ENCODE data around the gene ARV1. TPM values are rescaled to one million over a fixed set of nuclear protein-coding genes. Genes with fewer than 3 reads are reported as not detected.

The ARV1 gene
- total RNA-seq: 10 to 100 TPM; 12.2 to 15.6 TPM

GRCh38 chr1:230978491-230979388 lies at the start of gene ARV1, which contains the start of gene TTC13:
ARV1 (plus strand) TSS chr1:230979094; CDS start chr1:230979106, 12 bp downstream.
TTC13 (minus strand) TSS chr1:230978861; CDS start chr1:230978830, 31 bp downstream.
- H3K27ac Mint-ChIP-seq: peak within 1 kb of the TSS; percentile 92
- H3K27me3 Mint-ChIP-seq: no peaks in the 10 kb centered on the region
- peak; percentile 99 to 100 for ATAC-seq
- peaks cover 31 to 32% of the 10 kb centered on the region in 2 donors for H3K4me1 Mint-ChIP-seq (ENCODE audit: low read depth in 2 of 2)
- peak within 1 kb of the TSS; percentile 94 for H3K4me3 Mint-ChIP-seq
- peak; percentile 99 for DNase-seq (ENCODE audit: low spot score)
- no peaks in the 10 kb centered on the region for H3K9me3 Mint-ChIP-seq
- H3K36me3 Mint-ChIP-seq: peaks cover 15% of the 10 kb centered on the region

- Mint-ChIP-seq H3K9me3 (no peaks in the 10 kb centered on the region), H3K4me3 (no peak overlapping the region), H3K4me1 (ENCODE audit: low read depth in 2 of 2) (peaks cover 8 to 16% of the 10 kb centered on the region in 2 donors), H3K36me3 (peaks cover 19% of the 10 kb centered on the region), H3K27ac (no peak overlapping the region), H3K27me3 (no peaks in the 10 kb centered on the region)
- ATAC-seq (no peak), DNase-seq (ENCODE audit: low spot score) (no peak)
These were observed 47.9 kb upstream of the ARV1 start for GRCh38 chr1:230930986-230931385.

- no peaks in the 10 kb centered on the region for H3K27me3 Mint-ChIP-seq
- no peak overlapping the region for H3K4me3 Mint-ChIP-seq
- H3K9me3 Mint-ChIP-seq: no peaks in the 10 kb centered on the region
- peaks cover 11 to 16% of the 10 kb centered on the region in 2 donors for H3K4me1 Mint-ChIP-seq (ENCODE audit: low read depth in 2 of 2)
- H3K36me3 Mint-ChIP-seq: no peaks in the 10 kb centered on the region
- DNase-seq (ENCODE audit: low spot score) (no peak), ATAC-seq (no peak)
- H3K27ac Mint-ChIP-seq: peak overlapping the region; percentile 4 to 23
These were observed 43.0 kb upstream of the ARV1 start for GRCh38 chr1:230935852-230936251.

DNA sequence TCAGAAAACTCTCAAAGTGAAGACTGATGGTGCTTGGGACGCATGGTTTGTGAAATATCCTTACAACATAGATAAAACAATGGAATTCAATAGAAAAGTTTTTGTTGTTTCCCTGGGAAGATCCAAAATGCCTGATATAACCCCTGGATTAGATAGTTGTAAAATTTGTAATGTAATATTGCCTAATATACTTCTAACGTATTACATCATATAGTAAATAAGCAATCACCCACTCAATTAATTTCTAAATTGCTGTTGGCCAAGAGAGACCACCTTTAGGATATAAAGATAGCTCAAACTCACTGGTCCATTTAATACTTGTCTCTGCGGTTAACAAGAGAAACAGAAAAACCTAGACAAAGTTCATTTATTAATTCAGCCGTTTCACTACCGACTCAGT lies 42.4 kb upstream of the ARV1 start:
- no peak for ATAC-seq
- DNase-seq (ENCODE audit: low spot score): no peak
- Mint-ChIP-seq H3K27ac (no peak overlapping the region), H3K4me3 (no peak overlapping the region), H3K36me3 (no peaks in the 10 kb centered on the region), H3K27me3 (no peaks in the 10 kb centered on the region), H3K9me3 (no peaks in the 10 kb centered on the region), H3K4me1 (ENCODE audit: low read depth in 2 of 2) (peaks cover 11 to 16% of the 10 kb centered on the region in 2 donors)

GRCh38 chr1:230937371-230937770 lies 41.5 kb upstream of the ARV1 start:
- Mint-ChIP-seq H3K4me3 (no peak overlapping the region), H3K27ac (peak overlapping the region in 1 of 2 donors; percentile 17), H3K27me3 (no peaks in the 10 kb centered on the region), H3K4me1 (ENCODE audit: low read depth in 2 of 2) (peaks cover 11 to 16% of the 10 kb centered on the region in 2 donors), H3K36me3 (no peaks in the 10 kb centered on the region), H3K9me3 (no peaks in the 10 kb centered on the region)
- no peak for ATAC-seq
- no peak for DNase-seq (ENCODE audit: low spot score)

DNA sequence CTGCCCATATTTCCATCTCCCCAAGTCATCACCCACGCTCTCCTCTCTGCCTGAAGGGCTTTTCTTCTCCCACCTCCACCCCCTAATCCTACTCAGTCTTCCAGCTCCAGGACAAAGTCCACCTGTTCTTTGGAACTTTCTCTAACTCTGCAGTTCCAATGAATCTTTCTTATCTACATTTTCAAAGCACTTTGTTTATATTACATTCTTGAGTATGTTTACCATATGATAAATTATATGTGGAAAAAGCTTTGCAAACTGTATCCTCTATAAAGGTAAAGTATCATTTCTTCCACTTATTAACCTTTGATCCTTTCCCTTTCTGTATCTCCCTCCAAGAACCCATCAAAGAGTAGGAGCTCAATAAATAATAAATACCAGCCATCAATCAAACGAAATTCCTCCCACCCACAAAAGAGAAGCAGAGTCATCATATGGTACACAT lies 39.9 kb upstream of the ARV1 start:
- H3K4me1 Mint-ChIP-seq (ENCODE audit: low read depth in 2 of 2): peaks cover 14 to 21% of the 10 kb centered on the region in 2 donors
- no peaks in the 10 kb centered on the region for H3K27me3 Mint-ChIP-seq
- H3K9me3 Mint-ChIP-seq: no peaks in the 10 kb centered on the region
- no peak overlapping the region for H3K4me3 Mint-ChIP-seq
- DNase-seq (ENCODE audit: low spot score) (no peak), ATAC-seq (no peak)
- H3K36me3 Mint-ChIP-seq: no peaks in the 10 kb centered on the region
- H3K27ac Mint-ChIP-seq: peak overlapping the region; percentile 4 to 5

GRCh38 chr1:230939806-230940489 lies 38.9 kb upstream of the ARV1 start:
- no peak for DNase-seq (ENCODE audit: low spot score)
- Mint-ChIP-seq H3K4me3 (no peak overlapping the region), H3K27ac (no peak overlapping the region), H3K27me3 (no peaks in the 10 kb centered on the region), H3K36me3 (no peaks in the 10 kb centered on the region), H3K4me1 (ENCODE audit: low read depth in 2 of 2) (peaks cover 10 to 14% of the 10 kb centered on the region in 2 donors), H3K9me3 (no peaks in the 10 kb centered on the region)
- ATAC-seq: no peak

DNA sequence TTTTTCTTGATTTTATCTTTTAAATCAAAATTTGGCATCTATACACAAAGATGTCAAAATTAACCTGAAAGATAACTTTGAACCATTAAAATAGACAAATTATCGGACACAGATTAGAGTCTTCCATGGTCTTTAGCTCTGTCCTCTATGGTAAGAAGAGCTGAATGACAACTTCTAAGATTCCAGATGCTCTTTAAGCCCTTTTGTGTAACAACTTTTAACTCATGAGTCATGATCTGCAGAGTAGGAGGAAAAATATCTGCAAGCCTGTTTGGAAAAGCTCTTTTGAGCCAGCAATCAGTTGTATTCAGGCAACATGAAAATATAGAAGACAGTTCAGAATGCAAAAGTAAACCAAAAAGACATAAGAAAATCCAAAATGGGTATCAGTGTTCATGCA lies 38.0 kb upstream of the ARV1 start:
- DNase-seq (ENCODE audit: low spot score) (no peak), ATAC-seq (no peak)
- H3K27me3 Mint-ChIP-seq: no peaks in the 10 kb centered on the region
- H3K27ac Mint-ChIP-seq: no peak overlapping the region
- no peak overlapping the region for H3K4me3 Mint-ChIP-seq
- H3K4me1 Mint-ChIP-seq (ENCODE audit: low read depth in 2 of 2): peaks cover 5 to 6% of the 10 kb centered on the region in 2 donors
- H3K9me3 Mint-ChIP-seq: no peaks in the 10 kb centered on the region
- H3K36me3 Mint-ChIP-seq: no peaks in the 10 kb centered on the region

DNA sequence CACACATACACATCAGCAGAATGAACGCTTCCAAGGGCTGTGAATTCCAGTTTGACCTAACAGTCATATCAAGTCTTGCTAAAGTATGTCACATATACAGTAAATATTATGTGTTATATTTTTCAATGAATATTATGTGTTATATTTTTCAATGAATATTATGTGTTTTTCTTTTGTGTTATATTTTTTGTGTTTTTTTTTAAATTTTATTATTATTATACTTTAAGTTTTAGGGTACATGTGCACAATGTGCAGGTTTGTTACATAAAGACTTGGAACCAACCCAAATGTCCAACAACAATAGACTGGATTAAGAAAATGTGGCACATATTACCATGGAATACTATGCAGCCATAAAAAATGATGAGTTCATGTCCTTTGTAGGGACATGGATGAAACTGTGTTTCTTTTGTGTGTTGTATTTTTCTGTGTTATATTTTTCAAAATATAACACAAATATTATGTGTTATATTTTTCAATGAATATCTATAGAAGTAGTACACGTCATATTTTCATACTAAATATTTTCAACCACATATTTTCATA lies 35.8 kb upstream of the ARV1 start:
- DNase-seq (ENCODE audit: low spot score): no peak
- no peaks in the 10 kb centered on the region for H3K9me3 Mint-ChIP-seq
- H3K4me3 Mint-ChIP-seq: no peak overlapping the region
- H3K27me3 Mint-ChIP-seq: no peaks in the 10 kb centered on the region
- no peak overlapping the region for H3K27ac Mint-ChIP-seq
- peaks cover 5 to 10% of the 10 kb centered on the region in 2 donors for H3K4me1 Mint-ChIP-seq (ENCODE audit: low read depth in 2 of 2)
- no peak for ATAC-seq
- H3K36me3 Mint-ChIP-seq: peaks cover 4% of the 10 kb centered on the region

GRCh38 chr1:230948301-230948700 lies 30.6 kb upstream of the ARV1 start:
- Mint-ChIP-seq H3K9me3 (no peaks in the 10 kb centered on the region), H3K36me3 (peaks cover 10% of the 10 kb centered on the region), H3K4me1 (ENCODE audit: low read depth in 2 of 2) (peaks cover 6 to 8% of the 10 kb centered on the region in 2 donors), H3K27ac (no peak overlapping the region), H3K4me3 (no peak overlapping the region), H3K27me3 (no peaks in the 10 kb centered on the region)
- ATAC-seq (no peak), DNase-seq (ENCODE audit: low spot score) (no peak)

DNA sequence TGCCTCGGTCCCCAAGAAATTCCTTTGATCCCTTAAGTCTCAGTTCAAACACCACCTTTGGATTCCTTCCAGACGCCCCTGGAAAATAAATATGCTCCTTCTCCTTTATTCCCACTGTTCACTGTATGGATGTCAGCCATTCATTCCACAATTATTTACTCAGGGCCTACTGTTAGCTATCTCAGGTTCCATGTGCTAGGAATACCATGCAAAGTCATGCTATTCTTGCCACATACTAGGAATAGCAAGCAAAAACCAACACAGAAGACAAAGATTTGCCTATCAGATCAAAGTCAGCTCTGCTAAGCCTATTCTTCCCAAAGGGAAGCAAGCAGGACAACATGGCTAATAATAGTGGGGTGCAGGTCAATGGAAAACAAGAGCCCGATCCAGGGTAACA lies 30.0 kb upstream of the ARV1 start:
- Mint-ChIP-seq H3K4me1 (ENCODE audit: low read depth in 2 of 2) (peaks cover 6 to 8% of the 10 kb centered on the region in 2 donors), H3K27me3 (no peaks in the 10 kb centered on the region), H3K4me3 (no peak overlapping the region), H3K9me3 (no peaks in the 10 kb centered on the region), H3K27ac (no peak overlapping the region), H3K36me3 (peaks cover 10% of the 10 kb centered on the region)
- no peak for ATAC-seq
- no peak for DNase-seq (ENCODE audit: low spot score)

DNA sequence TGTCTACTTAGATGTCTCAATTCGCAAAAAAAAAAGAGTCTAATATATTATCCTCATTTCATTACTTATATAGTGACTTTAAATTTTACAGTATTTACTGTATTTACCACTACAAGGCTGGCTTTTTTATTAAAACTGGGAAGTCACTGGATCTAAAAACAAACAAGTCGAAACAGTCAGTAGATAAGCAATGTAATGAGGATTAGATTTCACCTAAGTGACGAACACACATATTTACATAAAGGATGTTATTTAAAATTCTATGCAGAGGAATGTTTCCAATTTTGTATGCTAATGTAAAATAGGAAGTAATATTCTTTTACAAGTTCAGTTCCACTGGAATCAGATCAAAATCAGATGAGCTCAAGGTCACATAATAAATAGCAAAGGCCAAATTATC lies 28.5 kb upstream of the ARV1 start:
- Mint-ChIP-seq H3K36me3 (peaks cover 10% of the 10 kb centered on the region), H3K27ac (no peak overlapping the region), H3K9me3 (no peaks in the 10 kb centered on the region), H3K27me3 (no peaks in the 10 kb centered on the region), H3K4me3 (no peak overlapping the region), H3K4me1 (ENCODE audit: low read depth in 2 of 2) (peaks cover 6 to 8% of the 10 kb centered on the region in 2 donors)
- ATAC-seq: no peak
- DNase-seq (ENCODE audit: low spot score): no peak

- Mint-ChIP-seq H3K36me3 (peaks cover 4% of the 10 kb centered on the region), H3K4me1 (ENCODE audit: low read depth in 2 of 2) (peaks cover 5 to 21% of the 10 kb centered on the region in 2 donors), H3K27ac (no peak overlapping the region), H3K9me3 (no peaks in the 10 kb centered on the region), H3K27me3 (no peaks in the 10 kb centered on the region), H3K4me3 (no peak overlapping the region)
- DNase-seq (ENCODE audit: low spot score): no peak
- ATAC-seq: no peak
These were observed 21.3 kb upstream of the ARV1 start for GRCh38 chr1:230957580-230957989.

- DNase-seq (ENCODE audit: low spot score): no peak
- H3K9me3 Mint-ChIP-seq: no peaks in the 10 kb centered on the region
These were observed 20.5 kb upstream of the ARV1 start for GRCh38 chr1:230958370-230958769.

More at GRCh38 chr1:230958370-230958769, 20.5 kb upstream of the ARV1 start:
- Mint-ChIP-seq H3K27ac (no peak overlapping the region), H3K4me1 (ENCODE audit: low read depth in 2 of 2) (peaks cover 8 to 23% of the 10 kb centered on the region in 2 donors), H3K4me3 (no peak overlapping the region), H3K36me3 (peaks cover 4% of the 10 kb centered on the region), H3K27me3 (no peaks in the 10 kb centered on the region)
- ATAC-seq: no peak

Data from natural killer cell treated with Interleukin-12 subunit alpha and Interleukin-12 subunit beta and Interleukin-15 and Interleukin-18, amount 100 ng/mL, for 72 hours (primary cell).